GM18520 (cell line): ENCODE data around the gene SMC1B.
"Not testable (repeated sequence)": the region's sequence is repeated elsewhere in the genome, so short reads cannot be mapped to it uniquely, and the experiment has no call there.

ENCODE experiments used
- ATAC-seq: cut with Tn5 transposase; IDR thresholded peaks from one replicate; pipeline ENCODE4 v1.9.1; 2021; ENCODE audit not compliant: unreplicated experiment

The SMC1B gene

GRCh38 chr22:45413368-45414211 lies at the start of gene SMC1B, which contains the start of gene RIBC2:
TSS of gene SMC1B (minus strand) at chr22:45413599. CDS start at chr22:45413567, 32 bp downstream.
TSS of gene RIBC2 (plus strand) at chr22:45413693. CDS start at chr22:45413887, 194 bp downstream.
- ATAC-seq = no peak

- ATAC-seq = no peak
Observed at GRCh38 chr22:45462034-45462655, 48.7 kb upstream of the SMC1B start.

DNA sequence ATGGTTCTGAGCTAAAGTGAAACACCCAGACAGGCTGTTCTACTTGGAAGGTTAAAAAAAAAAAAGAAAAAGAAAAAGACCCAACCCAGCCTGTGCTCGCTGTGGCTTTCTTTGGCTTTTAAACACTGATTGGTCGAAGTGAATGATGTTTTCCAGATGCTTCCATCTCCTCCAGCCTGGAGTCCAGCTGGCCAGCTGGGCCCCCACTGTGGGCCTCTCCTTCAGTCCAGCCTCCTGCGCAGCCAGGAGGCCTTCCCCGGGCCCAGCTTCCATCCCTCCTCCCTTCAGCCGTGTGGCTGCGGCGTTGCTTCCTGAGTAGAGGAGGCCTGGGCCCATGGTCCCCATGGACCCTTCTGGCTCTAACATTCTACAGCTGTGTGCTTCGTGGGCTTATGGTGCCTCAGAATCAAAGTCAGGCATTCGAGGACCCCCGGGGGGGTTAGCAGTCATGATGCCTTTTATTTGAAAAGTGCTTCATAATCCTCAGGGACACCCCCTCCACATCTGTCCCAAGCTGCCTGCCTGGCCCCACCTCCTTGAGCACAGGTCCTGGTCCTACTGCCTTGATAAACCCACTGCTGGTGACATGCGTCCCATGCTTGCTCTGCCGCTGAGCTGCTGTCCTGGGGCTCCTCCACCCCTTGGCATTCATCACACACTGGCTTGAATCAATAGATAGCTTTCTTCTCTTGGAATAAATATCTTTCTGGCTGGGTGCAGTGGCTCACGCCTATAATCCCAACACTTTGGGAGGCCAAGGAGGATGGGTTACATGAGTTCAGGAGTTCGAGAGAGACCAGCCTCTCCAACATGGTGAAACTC lies 47.1 kb upstream of the SMC1B start:
- no peak for ATAC-seq

DNA sequence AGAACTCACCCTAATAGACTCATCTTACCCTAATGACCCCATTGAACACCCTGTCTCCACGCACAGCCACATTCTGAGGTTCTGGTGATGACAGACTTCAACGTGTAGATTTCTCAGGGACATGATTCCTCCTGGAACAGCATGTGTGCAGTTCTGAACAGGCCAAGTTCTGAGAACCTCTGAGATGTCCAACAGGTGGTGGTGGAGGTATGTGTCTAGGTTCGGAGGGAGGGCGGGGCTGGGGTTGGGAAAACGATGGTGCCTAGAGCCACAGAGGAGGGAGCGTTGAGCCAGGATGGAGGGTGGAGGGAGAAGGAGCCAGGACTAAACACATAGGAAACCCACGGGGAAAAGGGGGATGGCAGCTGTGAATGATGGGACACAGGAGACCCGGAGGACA lies 45.8 kb upstream of the SMC1B start:
- no peak for ATAC-seq

DNA sequence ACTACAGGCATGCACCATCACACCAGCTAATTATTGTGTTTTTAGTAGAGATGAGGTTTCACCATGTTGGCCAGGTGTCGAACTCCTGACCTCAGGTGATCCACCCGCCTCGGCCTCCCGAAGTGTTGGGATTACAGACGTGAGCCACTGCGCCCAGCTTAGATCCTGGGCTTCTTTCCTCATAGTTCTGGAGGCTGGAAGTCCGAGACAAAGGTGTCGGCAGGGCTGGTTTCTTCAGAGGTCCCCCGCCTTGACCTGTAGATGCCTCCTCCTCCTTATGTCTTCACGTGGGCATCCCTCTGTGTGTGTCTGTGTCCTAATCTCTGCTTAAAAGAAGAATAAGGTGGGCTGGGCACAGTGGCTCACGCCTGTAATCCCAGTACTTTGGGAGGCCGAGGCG lies 45.1 kb upstream of the SMC1B start:
- ATAC-seq = no peak

DNA sequence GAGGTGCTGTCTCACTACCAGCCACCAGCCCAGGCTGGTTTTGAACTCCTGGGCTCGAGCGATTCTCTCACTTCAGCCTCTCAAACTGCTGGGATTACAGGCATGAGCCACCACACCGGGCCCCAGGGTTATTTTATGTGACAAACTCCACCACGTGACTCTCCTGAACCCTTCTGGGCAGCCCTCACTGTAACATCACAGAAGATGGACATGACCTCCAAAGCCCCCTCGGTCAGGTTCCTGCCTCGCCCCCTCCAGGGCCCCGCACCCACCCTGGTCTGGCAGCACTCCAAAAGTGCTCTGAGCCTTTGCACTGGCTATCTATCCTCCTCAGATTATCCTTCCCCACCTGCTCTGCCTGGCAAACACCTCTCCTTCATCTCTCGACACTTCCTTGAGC lies 43.4 kb upstream of the SMC1B start:
- no peak for ATAC-seq

- ATAC-seq = no peak
Observed at GRCh38 chr22:45455621-45456020, 42.2 kb upstream of the SMC1B start.

- ATAC-seq = no peak
Observed at GRCh38 chr22:45455212-45455611, 41.8 kb upstream of the SMC1B start.

- no peak for ATAC-seq
Observed at GRCh38 chr22:45454275-45454674, 40.9 kb upstream of the SMC1B start.

DNA sequence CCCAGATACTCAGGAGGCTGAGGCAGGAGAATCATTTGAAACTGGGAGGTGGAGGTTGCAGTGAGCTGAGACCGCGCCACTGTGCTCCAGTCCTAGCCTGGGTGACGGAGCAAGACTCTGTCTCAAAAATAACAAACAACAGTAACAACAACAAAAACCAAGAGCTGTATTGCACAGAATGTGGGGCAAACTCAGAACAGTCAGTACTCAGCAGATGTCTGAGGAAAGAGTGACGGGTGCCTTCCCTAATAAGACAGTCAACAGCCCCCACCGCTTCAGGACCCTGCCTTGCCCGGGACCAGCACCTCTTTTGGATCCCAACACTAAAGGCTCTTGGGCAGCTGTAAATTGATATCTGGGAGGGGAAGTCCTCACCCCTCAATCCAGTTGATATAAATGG lies 40.4 kb upstream of the SMC1B start:
- no peak for ATAC-seq

- ATAC-seq = no peak
Observed at GRCh38 chr22:45452565-45453379, 39.4 kb upstream of the SMC1B start.

GRCh38 chr22:45451972-45452371 lies 38.6 kb upstream of the SMC1B start:
- no peak for ATAC-seq

GRCh38 chr22:45450921-45451651 lies 37.7 kb upstream of the SMC1B start:
- no peak for ATAC-seq

GRCh38 chr22:45450101-45450785 lies 36.8 kb upstream of the SMC1B start:
- no peak for ATAC-seq

DNA sequence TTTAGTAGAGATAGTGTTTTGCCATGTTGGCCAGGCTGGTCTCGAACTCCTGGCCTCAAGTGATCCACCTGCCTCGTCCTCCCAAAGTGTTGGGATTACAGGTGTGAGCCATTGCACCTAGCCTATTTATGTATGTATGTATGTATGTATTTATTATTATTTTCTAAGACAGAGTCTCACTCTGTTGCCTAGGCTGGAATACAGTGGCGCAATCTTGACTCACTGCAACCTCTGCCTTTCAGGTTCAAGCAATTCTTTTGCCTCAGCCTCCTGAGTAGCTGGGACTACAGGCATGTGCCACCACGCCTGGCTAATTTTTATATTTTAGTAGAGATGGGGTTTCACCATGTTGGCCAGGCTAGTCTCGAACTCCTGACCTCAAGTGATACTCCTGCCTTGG lies 36.0 kb upstream of the SMC1B start:
- not testable (repeated sequence) for ATAC-seq

GRCh38 chr22:45448431-45448830 lies 35.0 kb upstream of the SMC1B start:
- no peak for ATAC-seq

DNA sequence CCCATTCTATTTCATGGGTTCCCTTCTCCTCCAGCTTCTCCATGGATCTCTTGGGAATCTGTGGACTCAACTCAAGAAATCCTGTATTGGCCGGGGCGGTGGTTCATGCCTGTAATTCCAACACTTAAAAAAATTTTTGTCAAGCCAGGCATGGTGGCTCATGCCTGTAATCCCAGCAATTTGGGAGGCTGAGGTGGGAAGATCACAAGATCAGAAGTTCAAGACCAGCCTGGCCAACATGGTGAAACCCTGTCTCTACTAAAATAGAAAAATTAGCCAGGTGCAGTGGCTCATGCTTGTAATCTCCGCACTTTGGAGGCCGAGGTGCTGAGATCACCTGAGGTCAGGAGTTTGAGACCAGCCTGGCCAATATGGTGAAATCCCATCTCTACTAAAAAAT lies 34.2 kb upstream of the SMC1B start:
- ATAC-seq = not testable (repeated sequence)

DNA sequence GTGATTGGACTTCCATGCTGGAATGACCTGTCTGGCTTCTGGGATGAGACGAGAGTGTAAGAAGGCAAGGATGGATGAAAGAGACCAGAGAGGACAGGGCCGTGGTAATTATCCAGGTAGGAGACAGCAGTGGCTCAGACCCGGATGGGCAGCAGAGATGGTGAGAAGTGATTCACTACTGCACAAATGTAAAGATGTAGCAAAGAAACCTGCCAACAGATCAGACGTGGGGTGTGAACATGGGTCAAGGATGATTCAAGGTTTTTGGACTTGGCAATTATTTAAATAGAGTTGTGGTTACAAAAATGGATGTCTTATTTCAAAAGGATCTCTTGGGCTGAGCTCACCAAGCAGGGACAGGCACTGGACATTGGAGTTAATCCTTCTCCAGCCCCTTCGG lies 32.8 kb upstream of the SMC1B start:
- ATAC-seq = no peak

- no peak for ATAC-seq
Observed at GRCh38 chr22:45445031-45445710, 31.8 kb upstream of the SMC1B start.
